ENCODE data around the gene HMOX2.

Gene HMOX2

GRCh38 chr16:4525634-4526277 is 49.6 kb downstream of the HMOX2 start:
- peak; percentile 27 for DNase-seq

- peak; percentile 57 for DNase-seq
These were observed 53.2 kb downstream of the HMOX2 start for GRCh38 chr16:4529085-4530060.

GRCh38 chr16:4531811-4532210 is 55.6 kb downstream of the HMOX2 start:
- DNase-seq: no peak

- DNase-seq: no peak
These were observed 56.0 kb downstream of the HMOX2 start for GRCh38 chr16:4532238-4532637.

GRCh38 chr16:4533490-4533889 is 57.3 kb downstream of the HMOX2 start:
- DNase-seq: no peak

- no peak for DNase-seq
These were observed 58.1 kb downstream of the HMOX2 start for GRCh38 chr16:4534151-4534790.

GRCh38 chr16:4535627-4536108 is 59.5 kb downstream of the HMOX2 start:
- no peak for DNase-seq

- DNase-seq: no peak
These were observed 60.4 kb downstream of the HMOX2 start for GRCh38 chr16:4536391-4537106.

GRCh38 chr16:4537376-4538343 is 61.5 kb downstream of the HMOX2 start:
- DNase-seq: no peak

GRCh38 chr16:4538350-4539235 is 62.4 kb downstream of the HMOX2 start, which contains the start of gene CDIP1:
TSS of gene CDIP1 (minus strand) at chr16:4538773. CDS start at chr16:4514130, 24,643 bp downstream.
- DNase-seq: peak; percentile 78

GRCh38 chr16:4539716-4540284 is 63.6 kb downstream of the HMOX2 start:
- DNase-seq: no peak

- no peak for DNase-seq
These were observed 68.3 kb downstream of the HMOX2 start for GRCh38 chr16:4544473-4544872.

- no peak for DNase-seq
These were observed 71.9 kb downstream of the HMOX2 start for GRCh38 chr16:4548124-4548523.

- DNase-seq: no peak
These were observed 74.4 kb downstream of the HMOX2 start for GRCh38 chr16:4550591-4550990.

GRCh38 chr16:4552541-4552940 is 76.3 kb downstream of the HMOX2 start:
- no peak for DNase-seq

GRCh38 chr16:4556112-4556511 is 79.9 kb downstream of the HMOX2 start, which contains the start of gene C16orf96:
TSS of gene C16orf96 (plus strand) at chr16:4556340. CDS start at chr16:4556490, 150 bp downstream.
- DNase-seq: no peak

GRCh38 chr16:4556580-4556979 is 80.4 kb downstream of the HMOX2 start:
- no peak for DNase-seq

- no peak for DNase-seq
These were observed 81.8 kb downstream of the HMOX2 start for GRCh38 chr16:4557973-4558372.
